GM21737 (cell line): ENCODE measurements around the gene OR2T27.
A peak's percentile ranks its signal among the peaks of the same experiment; 100 is the strongest.
"Not testable (repeated sequence)": the region's sequence is repeated elsewhere in the genome, so short reads cannot be mapped to it uniquely, and the experiment has no call there.

Experiments
- ATAC-seq: cut with Tn5 transposase; IDR thresholded peaks from one replicate; pipeline ENCODE4 v1.9.1; 2021; ENCODE audit warnings: mild to moderate bottlenecking, moderate library complexity; ENCODE audit not compliant: unreplicated experiment

The OR2T27 gene

GRCh38 chr1:248641583-248641982 lies 13.7 kb downstream of the OR2T27 start:
- not testable (repeated sequence) for ATAC-seq

DNA sequence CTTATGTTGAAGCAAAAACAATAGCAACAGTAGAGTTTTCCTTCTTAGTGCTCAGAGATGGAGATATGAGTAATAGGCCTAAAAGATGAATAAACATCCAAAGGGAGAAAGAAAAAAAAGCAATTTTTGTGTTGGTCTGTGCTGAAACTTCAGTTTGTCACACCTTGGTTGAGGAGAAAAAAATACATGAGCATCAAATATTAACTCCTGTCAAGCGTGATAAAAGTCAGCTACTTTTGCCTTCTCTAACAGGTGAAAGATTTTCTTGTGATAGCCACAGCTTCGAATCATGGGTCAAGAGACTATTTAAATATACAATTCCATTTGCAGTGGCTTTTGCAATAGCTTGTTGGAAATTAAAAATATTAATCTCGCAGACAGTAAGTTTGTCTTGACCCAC lies 14.4 kb downstream of the OR2T27 start:
- peak; percentile 41 for ATAC-seq

- not testable (repeated sequence) for ATAC-seq
Observed at GRCh38 chr1:248639652-248640051, 15.7 kb downstream of the OR2T27 start.

DNA sequence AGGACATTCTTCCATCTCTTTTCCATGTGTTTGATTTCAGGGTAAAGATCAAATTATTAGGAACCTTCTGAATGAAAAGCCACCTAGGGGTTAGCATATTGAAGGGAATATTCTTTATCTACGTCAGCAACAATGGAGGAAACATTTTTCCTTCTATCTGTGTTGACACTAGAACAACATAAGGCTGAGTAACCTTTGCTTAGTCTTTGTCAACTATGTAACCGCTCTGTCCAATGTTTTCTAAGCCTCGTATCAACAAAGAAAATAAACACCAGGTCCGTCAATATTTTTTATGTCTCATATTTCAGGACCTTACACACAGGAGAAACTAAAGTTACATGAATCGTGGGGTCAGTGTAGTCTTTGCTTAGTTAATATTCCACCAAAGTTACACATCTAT lies 18.7 kb downstream of the OR2T27 start:
- ATAC-seq: not testable (repeated sequence)

GRCh38 chr1:248634991-248635390 lies 20.3 kb downstream of the OR2T27 start, which contains the start of gene OR2T11:
Gene OR2T11 (minus strand): TSS chr1:248635091. CDS start chr1:248627128, 7,963 bp downstream.
- not testable (repeated sequence) for ATAC-seq

DNA sequence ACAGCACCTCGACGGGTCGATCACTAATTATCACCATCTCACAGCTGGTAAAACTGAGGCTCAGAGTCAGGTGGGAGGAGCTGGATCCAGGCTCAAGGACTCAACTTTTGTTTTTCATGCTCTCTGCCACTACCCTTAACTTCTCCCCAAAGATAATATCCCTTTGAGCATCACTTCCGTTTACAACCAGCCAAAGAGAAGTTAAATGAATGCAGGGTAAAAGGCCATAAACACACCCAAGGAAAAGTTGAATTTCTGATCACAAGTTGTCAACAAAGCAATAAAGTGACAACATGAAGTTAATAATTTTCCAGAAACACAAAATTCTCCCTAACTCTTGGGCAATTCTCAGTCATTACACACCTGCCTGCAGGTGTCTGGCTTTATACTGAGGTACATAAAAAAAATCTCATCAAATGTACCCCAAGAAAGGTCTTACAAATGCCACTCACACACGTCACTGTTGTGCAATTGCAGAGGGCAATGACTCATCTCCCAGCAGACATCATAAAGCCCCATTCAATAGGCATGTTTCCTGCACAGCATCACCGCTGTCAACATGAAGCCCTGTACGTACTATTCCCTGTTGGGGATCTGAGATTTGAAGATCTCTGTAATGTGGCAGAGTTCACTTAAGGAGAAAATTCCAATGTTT lies 23.8 kb downstream of the OR2T27 start:
- ATAC-seq: no peak

- ATAC-seq: no peak
Observed at GRCh38 chr1:248630551-248630950, 24.8 kb downstream of the OR2T27 start.

DNA sequence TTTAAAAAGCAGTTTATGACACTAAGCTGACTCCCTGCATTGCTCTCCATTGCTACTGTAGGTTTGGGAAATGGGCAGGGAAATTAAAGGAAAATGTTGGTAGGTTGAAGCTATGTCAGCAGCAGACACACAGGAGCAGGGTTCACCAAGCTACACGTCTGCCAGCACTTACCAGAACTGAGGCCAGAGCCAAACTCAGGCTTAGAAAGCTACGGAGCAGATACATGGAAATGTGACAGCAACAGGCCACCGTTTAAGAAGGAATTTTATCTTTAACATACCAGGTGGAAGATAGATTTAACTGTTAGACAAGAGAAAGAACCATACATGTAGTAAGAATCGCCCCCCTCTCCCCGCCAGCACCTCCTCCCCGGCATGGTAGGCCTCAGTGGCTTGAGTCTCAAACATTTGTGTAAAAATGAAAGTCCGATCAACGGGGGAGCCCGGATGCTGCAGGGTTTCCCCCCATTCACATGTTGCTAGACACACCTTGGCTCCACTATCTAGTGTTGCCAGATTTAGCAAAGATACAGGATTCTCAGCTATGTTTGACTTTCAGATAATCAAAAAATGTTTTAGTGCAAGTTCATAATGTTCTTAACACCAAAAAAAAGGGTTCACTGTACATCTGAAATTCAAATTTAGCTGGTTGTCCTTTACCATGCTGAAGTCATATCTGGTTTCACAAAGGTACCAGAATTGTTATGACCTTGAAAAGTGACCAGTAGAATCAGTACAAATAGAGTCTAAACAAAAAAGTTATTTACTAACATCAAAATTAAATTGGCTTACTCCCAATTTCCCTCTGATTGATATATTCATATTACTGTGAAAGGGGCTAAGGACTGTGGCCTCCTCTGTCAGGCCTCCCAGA lies 27.1 kb downstream of the OR2T27 start:
- peak; percentile 86 for ATAC-seq

GRCh38 chr1:248625971-248626370 lies 29.4 kb downstream of the OR2T27 start:
- no peak for ATAC-seq

GRCh38 chr1:248625166-248625565 lies 30.2 kb downstream of the OR2T27 start:
- no peak for ATAC-seq

DNA sequence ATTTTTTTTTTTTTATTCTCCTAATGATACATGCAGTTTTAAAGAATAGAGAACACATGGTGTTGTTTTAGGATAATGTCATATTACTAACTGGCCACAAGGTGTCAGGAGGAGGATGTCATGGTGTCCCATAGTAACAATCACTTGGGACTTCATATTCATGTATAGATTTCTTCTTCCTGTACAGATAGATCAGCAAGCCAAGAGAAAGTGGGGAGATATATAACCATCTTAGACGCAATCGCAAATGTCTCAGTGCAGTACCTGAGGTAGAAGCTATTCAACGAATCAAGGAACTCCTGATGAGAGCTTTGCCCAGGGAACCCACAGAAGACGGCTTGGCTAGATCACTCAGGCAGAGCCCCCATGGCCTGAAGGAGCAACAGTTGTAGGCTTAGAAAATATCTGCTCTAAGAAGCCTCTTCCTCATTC lies 32.7 kb downstream of the OR2T27 start:
- ATAC-seq: peak; percentile 92

DNA sequence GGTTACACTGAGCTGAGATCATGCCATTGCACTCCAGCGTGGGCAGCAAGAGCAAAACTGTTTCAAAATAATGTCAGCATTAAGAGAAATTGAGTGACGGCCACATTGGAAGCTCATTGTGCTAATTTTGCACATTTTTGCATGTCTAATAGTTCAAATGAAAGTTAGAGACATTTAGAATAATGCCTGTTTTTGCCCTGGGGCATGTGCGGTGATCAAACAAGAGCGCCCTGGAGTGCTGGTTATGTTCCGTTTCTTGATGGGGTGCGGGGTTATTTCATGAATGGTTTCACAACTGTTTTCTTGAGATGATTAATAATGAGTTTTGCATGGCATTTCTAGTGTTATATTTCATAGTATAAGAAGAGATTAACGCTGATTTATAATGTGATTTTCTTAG lies 33.6 kb downstream of the OR2T27 start:
- ATAC-seq: no peak

DNA sequence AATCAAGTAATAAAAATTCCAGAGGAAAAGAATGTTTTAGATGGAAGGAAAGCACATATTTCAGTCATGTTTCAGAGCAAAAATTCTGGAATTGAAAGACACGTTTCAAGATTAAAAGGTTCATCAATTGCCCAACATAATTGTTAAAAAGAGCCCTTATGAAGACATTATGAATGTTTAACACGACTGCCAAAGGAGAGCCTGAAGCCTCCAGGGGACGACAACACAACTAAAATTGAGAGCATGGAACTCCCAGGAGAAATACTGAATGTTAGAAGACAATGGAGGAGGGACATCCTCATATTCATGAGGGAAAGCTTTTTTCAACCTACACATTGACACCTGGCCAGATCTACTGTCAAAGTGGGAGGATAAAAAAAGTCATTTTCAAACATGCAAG lies 36.5 kb downstream of the OR2T27 start:
- ATAC-seq: no peak

- ATAC-seq: no peak
Observed at GRCh38 chr1:248618119-248618518, 37.2 kb downstream of the OR2T27 start.

DNA sequence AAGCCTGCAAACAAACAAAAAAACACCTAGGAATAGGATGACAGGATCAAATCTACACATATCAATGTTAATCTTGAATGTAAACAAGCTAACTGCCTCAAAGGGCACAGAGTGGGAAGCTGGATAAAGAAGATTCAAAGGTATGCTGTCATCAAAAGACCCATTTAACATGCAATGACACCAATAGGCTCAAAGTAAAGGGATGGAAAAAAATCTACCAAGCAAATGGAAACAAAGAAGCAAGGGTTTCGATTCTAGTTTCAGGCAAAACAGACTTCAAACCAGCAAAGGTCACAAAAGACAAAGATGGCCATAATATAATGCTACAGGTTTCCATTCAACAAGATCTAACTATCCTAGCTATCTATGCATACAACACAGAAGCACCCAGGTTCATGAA lies 41.6 kb downstream of the OR2T27 start:
- ATAC-seq: no peak

- no peak for ATAC-seq
Observed at GRCh38 chr1:248611883-248612414, 43.4 kb downstream of the OR2T27 start.

DNA sequence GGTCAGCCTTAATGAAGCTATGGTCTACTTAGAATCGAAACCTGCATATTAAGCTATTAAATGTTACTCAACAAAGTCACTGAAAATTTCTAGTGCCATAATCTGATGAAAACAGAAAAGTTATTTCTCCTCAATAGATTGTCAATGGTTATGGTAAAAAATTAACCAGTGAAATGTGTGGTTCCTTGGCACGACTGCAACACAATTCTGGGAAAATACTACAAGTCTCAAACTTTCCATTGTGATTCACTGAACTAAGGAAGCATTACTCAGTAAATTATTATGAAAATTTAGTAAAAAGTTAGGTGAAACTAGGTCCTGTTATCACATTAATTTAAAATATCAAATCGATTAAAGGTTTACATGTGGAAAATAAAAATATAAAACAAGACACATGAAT lies 45.0 kb downstream of the OR2T27 start:
- ATAC-seq: no peak
